Mesothelial cell of epicardium (in vitro differentiated cells): ENCODE data around the gene ASTN2. TPM values are rescaled to one million over a fixed set of nuclear protein-coding genes. Genes with fewer than 3 reads are reported as not detected.

Experiments
- DNase-seq, 2 experiments: peaks; one replicate each; pipeline ENCODE4 v3.0.0; 2021; ENCODE audit warnings: low spot score in 2 of 2; ENCODE audit not compliant: unreplicated experiment in 2 of 2
- H3K27ac Mint-ChIP-seq: 2 replicates; pipeline ENCODE4 v1.8.0; 2021; ENCODE audit warnings: mixed read lengths
- H3K27me3 Mint-ChIP-seq: 2 replicates; pipeline ENCODE4 v1.8.0; 2021; ENCODE audit warnings: low read depth, mixed read lengths
- H3K36me3 Mint-ChIP-seq: 2 replicates; pipeline ENCODE4 v1.8.0; 2021; ENCODE audit warnings: mixed read lengths
- H3K4me1 Mint-ChIP-seq: 2 replicates; pipeline ENCODE4 v1.8.0; 2021; ENCODE audit warnings: mixed read lengths
- H3K4me3 Mint-ChIP-seq: 2 replicates; pipeline ENCODE4 v1.8.0; 2021; ENCODE audit warnings: mild to moderate bottlenecking, moderate library complexity, mixed read lengths
- H3K9me3 Mint-ChIP-seq: 2 replicates; pipeline ENCODE4 v1.8.0; 2021; ENCODE audit warnings: mixed read lengths
- total RNA-seq: library from RNA; stranded (reverse); gene quantifications from 3 replicates; pipeline ENCODE4 v1.2.1, GENCODE V29; 2021
- TF ChIP-seq, protein P1 (sequence below): fragments of 200-600 bp; sonication (generic); IDR thresholded peaks from one replicate; pipeline ENCODE4 v1.5.0; 2021; ENCODE audit warnings: antibody characterized with exemption; ENCODE audit not compliant: unreplicated experiment

ASTN2 gene
- total RNA-seq, 1 donor from 2014 or later, result 12.2 TPM

DNA sequence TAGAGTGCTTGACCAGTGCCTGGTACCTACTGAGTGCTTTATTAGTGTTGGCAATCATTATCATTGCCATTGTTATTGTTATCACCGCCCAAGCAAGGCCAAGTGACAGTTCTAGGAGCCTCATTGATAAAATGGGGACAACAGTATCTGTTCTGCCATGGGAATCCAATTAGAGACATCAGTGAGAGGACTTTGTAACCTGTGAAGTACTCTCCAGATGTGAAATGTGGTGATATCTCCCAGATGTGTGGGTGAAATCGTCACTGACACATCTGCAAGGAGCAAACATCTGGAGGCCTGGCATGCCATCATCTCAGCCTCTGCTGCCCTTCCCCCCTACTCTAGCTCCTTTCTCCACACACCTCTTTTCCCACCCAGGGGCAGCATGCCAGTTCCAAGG is 1000.5 kb downstream of the ASTN2 start:
- TF ChIP-seq, protein P1, sequence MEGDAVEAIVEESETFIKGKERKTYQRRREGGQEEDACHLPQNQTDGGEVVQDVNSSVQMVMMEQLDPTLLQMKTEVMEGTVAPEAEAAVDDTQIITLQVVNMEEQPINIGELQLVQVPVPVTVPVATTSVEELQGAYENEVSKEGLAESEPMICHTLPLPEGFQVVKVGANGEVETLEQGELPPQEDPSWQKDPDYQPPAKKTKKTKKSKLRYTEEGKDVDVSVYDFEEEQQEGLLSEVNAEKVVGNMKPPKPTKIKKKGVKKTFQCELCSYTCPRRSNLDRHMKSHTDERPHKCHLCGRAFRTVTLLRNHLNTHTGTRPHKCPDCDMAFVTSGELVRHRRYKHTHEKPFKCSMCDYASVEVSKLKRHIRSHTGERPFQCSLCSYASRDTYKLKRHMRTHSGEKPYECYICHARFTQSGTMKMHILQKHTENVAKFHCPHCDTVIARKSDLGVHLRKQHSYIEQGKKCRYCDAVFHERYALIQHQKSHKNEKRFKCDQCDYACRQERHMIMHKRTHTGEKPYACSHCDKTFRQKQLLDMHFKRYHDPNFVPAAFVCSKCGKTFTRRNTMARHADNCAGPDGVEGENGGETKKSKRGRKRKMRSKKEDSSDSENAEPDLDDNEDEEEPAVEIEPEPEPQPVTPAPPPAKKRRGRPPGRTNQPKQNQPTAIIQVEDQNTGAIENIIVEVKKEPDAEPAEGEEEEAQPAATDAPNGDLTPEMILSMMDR, result no peak
- Mint-ChIP-seq H3K27me3 (no peaks in the 10 kb centered on the region), H3K4me1 (no peaks in the 10 kb centered on the region), H3K9me3 (no peaks in the 10 kb centered on the region), H3K4me3 (no peak overlapping the region), H3K27ac (no peak overlapping the region), H3K36me3 (no peaks in the 10 kb centered on the region)
- DNase-seq, result no peak

- Mint-ChIP-seq H3K27ac (no peak overlapping the region), H3K9me3 (no peaks in the 10 kb centered on the region), H3K27me3 (no peaks in the 10 kb centered on the region), H3K4me1 (no peaks in the 10 kb centered on the region), H3K4me3 (no peak overlapping the region), H3K36me3 (no peaks in the 10 kb centered on the region)
- TF ChIP-seq, protein P1, result no peak
- no peak for DNase-seq
These were observed 1003.4 kb downstream of the ASTN2 start for GRCh38 chr9:116411506-116411905.

DNA sequence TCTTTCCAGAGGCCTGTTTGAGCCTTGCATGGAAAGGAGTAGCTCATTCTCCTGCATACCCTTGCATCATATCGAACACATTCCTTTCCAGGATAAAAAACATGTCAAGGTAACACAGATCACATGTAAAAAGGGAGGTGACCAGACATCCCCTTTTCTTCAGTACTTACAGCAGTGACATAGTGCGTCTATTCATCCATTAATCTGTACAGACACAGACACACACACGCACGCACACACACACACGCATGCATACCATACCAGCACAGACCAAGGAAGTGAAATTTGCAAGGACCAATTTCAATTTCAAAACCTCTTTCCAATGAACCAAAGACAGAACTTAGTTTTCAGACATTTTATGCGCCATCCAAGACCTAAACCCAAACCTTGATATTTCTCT is 1005.2 kb downstream of the ASTN2 start:
- Mint-ChIP-seq H3K4me3 (no peak overlapping the region), H3K9me3 (no peaks in the 10 kb centered on the region), H3K27me3 (no peaks in the 10 kb centered on the region), H3K36me3 (no peaks in the 10 kb centered on the region), H3K4me1 (no peaks in the 10 kb centered on the region), H3K27ac (no peak overlapping the region)
- no peak for DNase-seq
- TF ChIP-seq, protein P1, result no peak

- Mint-ChIP-seq H3K27ac (no peak overlapping the region), H3K27me3 (no peaks in the 10 kb centered on the region), H3K36me3 (no peaks in the 10 kb centered on the region), H3K4me1 (no peaks in the 10 kb centered on the region), H3K4me3 (no peak overlapping the region), H3K9me3 (no peaks in the 10 kb centered on the region)
- TF ChIP-seq, protein P1, result no peak
- DNase-seq, result no peak
These were observed 1005.7 kb downstream of the ASTN2 start for GRCh38 chr9:116409129-116409528.

DNA sequence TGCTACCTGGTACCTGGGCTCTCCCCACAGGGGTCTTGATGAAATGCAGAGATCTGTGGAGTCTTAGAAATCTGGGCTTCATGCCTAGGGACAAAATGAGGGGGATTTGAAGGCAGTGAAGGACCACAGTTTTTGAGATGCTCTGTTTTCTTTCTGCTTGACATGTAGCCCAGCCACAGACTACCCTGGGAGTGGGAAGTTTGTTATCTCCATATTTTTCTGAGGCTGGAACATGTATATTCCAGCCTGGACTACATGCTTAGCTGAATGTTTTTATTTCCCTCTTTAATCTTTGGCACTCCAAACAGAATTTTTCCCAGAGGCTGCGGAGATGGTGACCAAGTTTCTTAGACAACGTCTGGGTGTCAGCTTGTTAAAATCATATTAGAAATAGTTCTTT is 1008.4 kb downstream of the ASTN2 start:
- DNase-seq, result no peak
- Mint-ChIP-seq H3K27me3 (no peaks in the 10 kb centered on the region), H3K9me3 (no peaks in the 10 kb centered on the region), H3K27ac (no peak overlapping the region), H3K36me3 (no peaks in the 10 kb centered on the region), H3K4me1 (no peaks in the 10 kb centered on the region), H3K4me3 (no peak overlapping the region)
- TF ChIP-seq, protein P1, result no peak

DNA sequence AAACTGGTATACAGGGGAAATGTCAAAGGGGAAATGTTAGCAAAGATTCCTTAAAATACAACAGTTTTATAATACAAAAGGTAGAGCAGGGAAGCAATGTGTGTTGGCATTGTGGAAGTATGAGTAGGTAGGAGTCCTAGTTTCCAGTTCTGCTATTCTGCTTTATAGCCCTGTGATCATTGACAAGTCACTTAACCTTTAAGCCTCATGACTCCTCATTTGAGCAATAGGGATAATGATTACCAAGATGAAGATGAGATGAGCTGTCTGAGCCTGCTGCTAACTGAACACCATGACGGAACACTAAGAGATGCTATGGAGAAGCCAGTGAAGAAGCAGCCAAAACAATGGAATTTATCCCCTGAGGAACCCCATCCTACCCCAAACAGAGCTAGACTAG is 1009.5 kb downstream of the ASTN2 start:
- Mint-ChIP-seq H3K27ac (no peak overlapping the region), H3K4me1 (no peaks in the 10 kb centered on the region), H3K9me3 (no peaks in the 10 kb centered on the region), H3K27me3 (no peaks in the 10 kb centered on the region), H3K36me3 (no peaks in the 10 kb centered on the region), H3K4me3 (no peak overlapping the region)
- DNase-seq, result no peak
- TF ChIP-seq, protein P1, result no peak
